Mucosa of descending colon (tissue), 3 donors: Measurements from ENCODE around the gene PPFIA4. TPM values are rescaled to one million over a fixed set of nuclear protein-coding genes. Genes with fewer than 3 reads are reported as not detected.

Source experiments
- ATAC-seq: fragments of 200-7000 bp; cut with Tn5 transposase; one replicate; pipeline ENCODE4 v1.9.1; 2020; ENCODE audit warnings: mild to moderate bottlenecking, moderate library complexity
- DNase-seq, 3 donors: peaks; one replicate each; pipeline ENCODE4 v3.0.0-alpha.2; 2020
- H3K36me3 ChIP-seq: fragments of 200-600 bp; one replicate; pipeline ENCODE4 v1.8.0; 2021; ENCODE audit warnings: low read depth, mild to moderate bottlenecking
- H3K4me1 ChIP-seq: fragments of 200-600 bp; one replicate; pipeline ENCODE4 v1.8.0; 2021; ENCODE audit warnings: low read depth, mild to moderate bottlenecking
- H3K4me3 ChIP-seq: fragments of 200-600 bp; one replicate; pipeline ENCODE4 v1.8.0; 2021; ENCODE audit warnings: mild to moderate bottlenecking
- H3K9me3 ChIP-seq: fragments of 200-600 bp; one replicate; pipeline ENCODE4 v1.8.0; 2021; ENCODE audit warnings: mild to moderate bottlenecking
- intact Hi-C, 2 donors: fragments of 100-400 bp; cut with DNase I in 1 of 2; cut with micrococcal nuclease in 1 of 2; formaldehyde crosslinking; loops; one replicate each; pipeline versions ENCODE4 v1.11.0 to v1.11.1; 2022; cut with DNase I, micrococcal nuclease
- total RNA-seq, 3 donors: library from RNA; stranded (reverse); fragmentation: NEBNext Ultra II Directional in 2 of 3; extraction: Animal tissue kit (Norgen Biotek cat#: 25700) in 2 of 3; gene quantifications; one replicate each; pipeline versions ENCODE4 v1.2.1 to v1.2.4, GENCODE V29; 2021 to 2023
- TF ChIP-seq, protein P1 (sequence below): fragments of 200-600 bp; IDR thresholded peaks from one replicate; pipeline ENCODE4 v1.8.0; 2022; ENCODE audit warnings: antibody characterized with exemption, mild to moderate bottlenecking
- donor health status: DM: no; HTN: no; CAD: no; lungs with moderate emphysema.
- donor health status: DM: no; HTN: no; CAD: no.
- donor health status: DM: no; HTN: yes; CAD: no.

Gene PPFIA4
- total RNA-seq, 3 donors from 2014 or later: 0.43 to 4.0 (median 0.60) TPM

DNA sequence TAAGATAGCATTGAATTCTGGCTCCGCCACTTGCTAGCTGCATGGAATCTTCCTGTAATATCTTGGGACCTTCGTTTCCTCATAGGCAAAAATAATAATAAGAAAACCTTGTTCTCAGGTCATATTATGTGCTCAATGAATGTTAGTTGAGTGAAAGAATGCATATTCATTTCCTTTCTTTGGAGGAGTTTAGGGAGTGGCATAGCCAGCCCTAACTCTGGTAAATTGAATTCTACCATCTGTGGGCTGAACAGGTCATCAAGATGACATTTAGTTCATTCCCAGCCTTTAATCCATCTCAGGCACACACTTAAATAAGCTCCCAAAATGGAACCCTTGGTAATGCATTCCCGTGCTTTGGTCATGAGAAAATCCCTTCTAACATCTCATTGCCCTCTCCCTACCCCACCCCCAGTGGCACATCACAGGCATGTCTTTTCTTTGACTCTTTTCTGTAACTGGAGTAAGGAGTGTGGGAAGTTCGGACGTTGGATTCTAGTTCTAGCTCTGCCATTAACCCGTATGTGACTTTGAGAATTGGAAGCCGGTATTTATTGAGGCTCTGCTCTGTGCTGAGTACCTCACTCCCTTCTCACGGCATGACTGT, 72.7 kb downstream of the PPFIA4 start:
- Histone ChIP-seq H3K36me3 (no peaks in the 10 kb centered on the region), H3K4me1 (no peaks in the 10 kb centered on the region), H3K9me3 (peaks cover 12% of the 10 kb centered on the region), H3K4me3 (no peak overlapping the region)
- ATAC-seq (no peak), DNase-seq (no peak)
- TF ChIP-seq, protein P1, sequence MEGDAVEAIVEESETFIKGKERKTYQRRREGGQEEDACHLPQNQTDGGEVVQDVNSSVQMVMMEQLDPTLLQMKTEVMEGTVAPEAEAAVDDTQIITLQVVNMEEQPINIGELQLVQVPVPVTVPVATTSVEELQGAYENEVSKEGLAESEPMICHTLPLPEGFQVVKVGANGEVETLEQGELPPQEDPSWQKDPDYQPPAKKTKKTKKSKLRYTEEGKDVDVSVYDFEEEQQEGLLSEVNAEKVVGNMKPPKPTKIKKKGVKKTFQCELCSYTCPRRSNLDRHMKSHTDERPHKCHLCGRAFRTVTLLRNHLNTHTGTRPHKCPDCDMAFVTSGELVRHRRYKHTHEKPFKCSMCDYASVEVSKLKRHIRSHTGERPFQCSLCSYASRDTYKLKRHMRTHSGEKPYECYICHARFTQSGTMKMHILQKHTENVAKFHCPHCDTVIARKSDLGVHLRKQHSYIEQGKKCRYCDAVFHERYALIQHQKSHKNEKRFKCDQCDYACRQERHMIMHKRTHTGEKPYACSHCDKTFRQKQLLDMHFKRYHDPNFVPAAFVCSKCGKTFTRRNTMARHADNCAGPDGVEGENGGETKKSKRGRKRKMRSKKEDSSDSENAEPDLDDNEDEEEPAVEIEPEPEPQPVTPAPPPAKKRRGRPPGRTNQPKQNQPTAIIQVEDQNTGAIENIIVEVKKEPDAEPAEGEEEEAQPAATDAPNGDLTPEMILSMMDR: no peak
- intact Hi-C loops: no loop called here

DNA sequence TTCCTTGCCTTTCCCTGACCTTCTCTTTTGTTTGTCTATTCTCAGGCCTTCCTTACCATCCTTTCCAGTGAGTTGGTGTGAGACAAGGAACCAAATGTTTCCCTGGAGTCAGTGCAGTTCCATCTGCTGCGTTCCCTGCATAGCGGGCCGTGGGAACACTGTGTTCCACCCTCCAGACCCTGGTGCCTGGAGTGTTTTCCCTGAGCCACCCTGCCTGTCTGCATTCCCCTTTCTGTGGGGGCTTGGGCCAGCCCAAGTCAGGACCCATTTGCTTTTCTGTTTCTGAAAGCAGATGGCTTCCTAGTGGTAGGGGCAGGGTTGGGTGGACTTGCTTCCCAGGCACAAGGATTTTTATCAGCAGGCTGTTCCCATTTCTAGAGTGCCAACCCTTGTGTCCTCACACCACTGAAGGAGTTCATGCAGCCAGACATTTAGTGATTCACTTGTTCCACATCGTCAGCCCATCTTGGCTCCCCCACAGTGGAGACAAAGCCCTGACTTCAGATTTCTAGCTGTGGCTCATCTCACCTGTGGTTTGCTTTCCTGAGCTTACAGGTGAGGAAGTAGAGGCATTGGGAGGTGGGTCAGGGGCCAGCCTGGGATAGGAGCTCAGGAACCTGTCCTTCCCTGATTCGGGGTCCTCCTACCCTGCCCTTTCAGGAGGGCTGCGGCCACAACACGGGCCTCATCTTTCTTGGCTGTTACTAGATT, 73.7 kb downstream of the PPFIA4 start:
- TF ChIP-seq, protein P1: no peak
- H3K36me3 ChIP-seq: no peaks in the 10 kb centered on the region
- ATAC-seq (no peak), DNase-seq (no peak)
- no peaks in the 10 kb centered on the region for H3K4me1 ChIP-seq
- H3K4me3 ChIP-seq: no peak overlapping the region
- intact Hi-C loops: no loop called here
- H3K9me3 ChIP-seq: peaks cover 7% of the 10 kb centered on the region

DNA sequence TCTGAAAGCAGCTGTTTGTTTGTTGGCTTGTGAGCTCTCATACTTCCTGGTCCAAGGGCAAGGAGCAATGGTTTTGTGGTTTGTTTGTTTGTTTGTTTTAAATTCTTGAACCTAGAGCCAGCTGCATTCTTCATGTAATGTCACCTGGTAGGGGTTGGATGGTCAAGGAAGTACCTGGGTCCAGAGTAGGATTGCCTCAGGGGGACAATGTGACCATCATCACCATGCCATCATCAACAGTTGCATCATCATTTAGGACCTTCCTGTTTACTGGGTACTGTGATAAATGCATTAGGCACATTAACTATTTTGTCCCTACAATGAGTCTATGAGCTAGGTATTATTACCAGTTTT, 74.2 kb downstream of the PPFIA4 start:
- Histone ChIP-seq H3K36me3 (no peaks in the 10 kb centered on the region), H3K4me3 (no peak overlapping the region), H3K9me3 (peaks cover 2% of the 10 kb centered on the region), H3K4me1 (no peaks in the 10 kb centered on the region)
- TF ChIP-seq, protein P1: no peak
- DNase-seq: no peak
- intact Hi-C loops: no loop called here
- ATAC-seq: no peak

DNA sequence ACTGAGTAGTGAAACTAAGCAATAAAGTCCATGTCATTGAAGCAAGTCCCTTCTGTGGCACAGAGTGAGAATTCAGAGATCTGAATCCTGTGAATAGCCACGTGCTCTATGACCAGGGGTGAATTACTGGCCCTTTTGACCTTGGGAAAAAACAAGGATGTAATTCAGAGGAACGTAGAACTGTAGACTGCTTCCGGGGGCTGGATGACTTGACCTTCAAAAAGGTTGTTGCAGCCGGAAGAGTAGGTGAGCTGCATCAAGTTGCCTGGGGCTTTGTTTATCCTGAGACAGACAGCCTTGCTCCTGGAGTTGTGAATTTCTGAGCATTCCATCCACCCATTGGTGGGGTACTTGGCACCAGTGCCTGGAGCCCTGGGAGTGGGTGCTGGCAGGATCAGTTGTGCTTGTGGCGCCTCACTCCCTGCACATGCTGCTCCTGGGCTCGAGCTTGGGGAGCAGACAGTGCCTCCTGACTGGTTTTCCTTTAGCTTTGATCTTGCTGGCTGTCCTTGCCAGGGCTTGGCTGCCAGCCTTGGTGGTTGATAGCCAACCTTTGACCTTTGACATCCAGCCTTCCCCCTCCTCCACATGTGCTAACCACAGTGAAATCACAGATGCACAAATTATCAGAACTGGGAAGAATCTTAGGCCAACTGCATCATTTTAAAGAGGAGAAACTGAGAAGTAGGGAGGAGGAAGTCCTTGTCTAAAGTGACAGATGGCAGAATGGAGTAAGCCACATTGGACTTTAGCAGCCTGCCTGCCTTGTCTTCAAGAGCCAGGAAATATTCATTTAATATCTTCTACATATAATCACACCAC, 75.7 kb downstream of the PPFIA4 start:
- intact Hi-C loops: no loop called here
- DNase-seq: no peak
- H3K4me3 ChIP-seq: no peak overlapping the region
- no peaks in the 10 kb centered on the region for H3K4me1 ChIP-seq
- no peaks in the 10 kb centered on the region for H3K9me3 ChIP-seq
- no peaks in the 10 kb centered on the region for H3K36me3 ChIP-seq
- ATAC-seq: no peak
- TF ChIP-seq, protein P1: no peak

DNA sequence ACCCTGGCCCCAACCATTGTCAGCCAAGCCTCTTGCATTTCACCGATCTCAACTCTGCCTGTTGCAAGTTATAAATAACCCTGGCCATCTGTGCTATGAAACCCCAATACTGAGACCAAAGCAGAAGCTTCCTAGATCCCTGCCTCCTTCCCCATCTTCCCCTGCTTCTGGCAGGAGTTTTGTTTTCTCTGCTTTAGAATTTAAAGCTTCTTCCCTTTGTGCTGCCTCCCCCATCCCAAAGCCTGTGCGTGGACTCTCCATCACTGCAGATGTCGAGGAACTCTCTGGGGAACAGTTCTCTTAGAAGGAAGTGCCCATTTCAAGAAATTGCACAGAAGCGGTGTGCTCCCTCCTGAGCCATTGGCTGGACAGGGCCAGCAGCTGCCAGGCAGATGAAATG, 76.9 kb downstream of the PPFIA4 start:
- Histone ChIP-seq H3K4me3 (no peak overlapping the region), H3K36me3 (no peaks in the 10 kb centered on the region), H3K9me3 (no peaks in the 10 kb centered on the region), H3K4me1 (no peaks in the 10 kb centered on the region)
- no peak for ATAC-seq
- intact Hi-C loops: no loop called here
- TF ChIP-seq, protein P1: no peak
- DNase-seq: no peak
